ENCODE measurements around the gene MACROH2A1. TPM values are rescaled to one million over a fixed set of nuclear protein-coding genes. Genes with fewer than 3 reads are reported as not detected.

Gene MACROH2A1
- total and polyA plus RNA-seq, 10 of the 15 experiments (the other 5 are each of a cell fraction or from before 2014, with no cell fraction given), result 45.7 to 230 (median 196) TPM

GRCh38 chr5:135373736-135374515 lies 25.1 kb downstream of the MACROH2A1 start:
- CTCF ChIA-PET, result interaction anchor here (0.6 kb wide), 1 partner anchor 192 kb away, joined by 3 read pairs; no protein-coding TSS in a partner anchor
- Histone ChIP-seq H4K20me1 (ENCODE audit: control insufficient read depth, insufficient read depth) (no peaks in the 10 kb centered on the region; the same call in none of the 2 replicates), H3K79me2 (ENCODE audit: control insufficient read depth, insufficient read depth, low read length) (no peaks in the 10 kb centered on the region; the same call in none of the 2 replicates), H3K4me1 (ENCODE audit: control insufficient read depth, insufficient read depth, low read length) (peaks cover 13% of the 10 kb centered on the region), H3K27ac (ENCODE audit: control insufficient read depth, insufficient read depth) (no peak overlapping the region), H3K27me3 (replicated peaks in 1 of 2; ENCODE audit: control insufficient read depth in 2 of 2, insufficient read depth in 2 of 2, low read length in 1 of 2) (no peaks in the 10 kb centered on the region), H3K4me3 (no peak overlapping the region), H2AFZ (ENCODE audit: control insufficient read depth, low read depth, low read length) (no peak overlapping the region), H3K36me3 (ENCODE audit: control insufficient read depth in 2 of 2, insufficient read depth in 2 of 2, low read length in 1 of 2) (peaks cover 41 to 57% of the 10 kb centered on the region in 2 experiments), H3K4me2 (ENCODE audit: control insufficient read depth, insufficient read depth) (no peak overlapping the region), H3K9ac (ENCODE audit: control insufficient read depth, insufficient read depth, low read length) (no peak overlapping the region), H3K9me3 (replicated peaks; ENCODE audit: control insufficient read depth, insufficient read depth, low read length) (no peaks in the 10 kb centered on the region)
- SMC1A ChIA-PET (ENCODE audit: uncharacterized antibody, unreplicated experiment), result no interaction called here
- no TSS peak for BruUV-seq (replicated peaks)
- DNase-seq (ENCODE audit: low read depth, low spot score), result no peak
- no peak for FAIRE-seq
- 91% methylated on average over 7 of the region's 7 CpGs for WGBS (ENCODE audit: insufficient coverage, insufficient replicate concordance, low lambda C conversion rate, missing lambda C conversion rate)
- ATAC-seq, result no peak
- RAD21 ChIA-PET (ENCODE audit: unreplicated experiment), result no interaction called here
- intact Hi-C loops (cut with micrococcal nuclease; ENCODE audit: unreplicated experiment), result no loop called here
- in situ Hi-C loops (cut with MboI), result no loop called here
- POLR2A ChIA-PET, result no interaction called here
- TF ChIP-seq SRF (IDR thresholded peaks at IDR 0.05; ENCODE audit: low read depth in 2 of 2, low read length in 2 of 2), result no peak
- no peak for TF ChIP-seq BRCA1 (IDR thresholded peaks at IDR 0.05; ENCODE audit: low read depth, low read length)
- TF ChIP-seq REST (IDR thresholded peaks at IDR 0.05; ENCODE audit: low read depth, low read length), result no peak
- TF ChIP-seq ATF3 (IDR thresholded peaks at IDR 0.05; ENCODE audit: borderline replicate concordance, extremely low read depth, low read depth, low read length), result no peak
- TF ChIP-seq MAX (IDR thresholded peaks at IDR 0.05; ENCODE audit: low read depth, low read length), result no peak
- TF ChIP-seq HDAC6 (IDR thresholded peaks at IDR 0.05; ENCODE audit: unreplicated experiment), result no peak
- TF ChIP-seq ETV6 (conservative IDR thresholded peaks at IDR 0.05 in 1 of 2, IDR thresholded peaks at IDR 0.05 in 1 of 2; ENCODE audit: borderline replicate concordance in 1 of 2, low read depth in 1 of 2), result no peak
- TF ChIP-seq SIN3A (IDR thresholded peaks at IDR 0.05; ENCODE audit: low read depth, low read length), result no peak
- TF ChIP-seq CHD2 (IDR thresholded peaks at IDR 0.05; ENCODE audit: borderline replicate concordance, low read depth, low read length), result no peak
- TF ChIP-seq RUNX3 (IDR thresholded peaks at IDR 0.05; ENCODE audit: low read length), result no peak
- no peak for TF ChIP-seq USF2 (IDR thresholded peaks at IDR 0.05; ENCODE audit: borderline replicate concordance, low read depth, low read length)
- no peak for TF ChIP-seq MEF2B (IDR thresholded peaks at IDR 0.05; ENCODE audit: partially characterized antibody, poor library complexity, severe bottlenecking)
- no peak for TF ChIP-seq NFYA (IDR thresholded peaks at IDR 0.05; ENCODE audit: borderline replicate concordance, low read depth, low read length)
- TF ChIP-seq ZSCAN29 (IDR thresholded peaks at IDR 0.05), result no peak
